ENCODE measurements around the gene ESYT2. TPM values are rescaled to one million over a fixed set of nuclear protein-coding genes. Genes with fewer than 3 reads are reported as not detected.

ESYT2 gene
- total and polyA plus RNA-seq, 2 of the 4 experiments (the other 2 are of a cell fraction) = 26.7 to 69.9 TPM

DNA sequence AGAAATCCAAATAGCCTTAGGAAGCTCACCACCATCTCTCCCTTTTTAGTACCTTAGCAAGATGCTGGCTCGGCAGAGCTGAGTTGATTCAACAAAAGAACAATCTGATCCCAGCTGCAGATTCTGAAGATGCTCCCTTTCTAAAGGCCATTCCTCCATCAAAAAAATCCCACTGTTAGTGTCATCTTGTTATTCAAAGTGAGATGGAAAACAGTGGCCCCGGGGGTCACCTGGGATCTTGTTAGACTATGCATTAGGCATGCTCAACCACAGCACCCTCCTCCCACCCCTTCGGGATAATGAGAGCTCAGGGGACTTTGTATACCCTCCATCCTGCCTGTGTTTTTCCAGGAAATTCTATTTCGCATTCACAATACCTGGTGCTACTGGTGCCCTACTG is 127.1 kb downstream of the ESYT2 start:
- no peak overlapping the region for H3K56ac ChIP-seq (ENCODE audit: extremely low read depth, insufficient read depth, low read length)
- no peak for DNase-seq
- H3K27ac ChIP-seq (ENCODE audit: insufficient read depth, low read length) = no peak overlapping the region
- no peak overlapping the region for H4K91ac ChIP-seq (ENCODE audit: insufficient read depth, low read depth, low read length)
- H4K20me1 ChIP-seq (ENCODE audit: insufficient read depth, low read length) = no peaks in the 10 kb centered on the region
- WGBS, 2 experiments (ENCODE audit: extremely low coverage in 2 of 2, insufficient read length in 1 of 2) = no CpG with 5 or more reads among the region's 4 CpGs
- peaks cover 23 to 52% of the 10 kb centered on the region in 2 experiments for H3K79me1 ChIP-seq (ENCODE audit: low read depth in 1 of 2, low read length in 2 of 2)
- H3K18ac ChIP-seq (ENCODE audit: low read depth, low read length) = no peak overlapping the region
- 0 out of 4 replicates have a peak overlapping the region, but pooled peaks of 1 of the 2 experiments have one; percentile 9 for H4K8ac ChIP-seq (ENCODE audit: low read depth in 2 of 2, low read length in 2 of 2)
- no peak overlapping the region for H2AK9ac ChIP-seq (replicated peaks; ENCODE audit: low read depth, low read length, poor library complexity)
- no peak overlapping the region for H2BK15ac ChIP-seq (ENCODE audit: low read depth, low read length)
- H2BK20ac ChIP-seq (ENCODE audit: low read depth, low read length) = no peak overlapping the region
- H3K14ac ChIP-seq (replicated peaks; ENCODE audit: low read depth, low read length) = no peak overlapping the region
- peaks cover 7% of the 10 kb centered on the region for H3K4me1 ChIP-seq (ENCODE audit: control insufficient read depth, insufficient read depth, low read length)
- ChIA-PET POLR2A (ENCODE audit: unreplicated experiment) (no interaction called here), CTCF (no interaction called here)
- H3K9me3 ChIP-seq (ENCODE audit: control insufficient read depth, insufficient read depth, low read length) = no peaks in the 10 kb centered on the region
- no peak overlapping the region for H2BK5ac ChIP-seq (ENCODE audit: low read depth, low read length, poor library complexity, severe bottlenecking)
- no peak overlapping the region for H3K23ac ChIP-seq (ENCODE audit: low read depth, low read length)
- no peak overlapping the region for H2AK5ac ChIP-seq (ENCODE audit: low read depth, low read length)
- H3K27me3 ChIP-seq (ENCODE audit: control insufficient read depth, insufficient read depth, low read length) = no peaks in the 10 kb centered on the region
- no peak overlapping the region for H3K4ac ChIP-seq (ENCODE audit: low read depth, low read length)
- peaks cover 4% of the 10 kb centered on the region; the same call in 1 of the 2 replicates for H3K36me3 ChIP-seq (ENCODE audit: control insufficient read depth, insufficient read depth, low read length)
- peaks cover 19% of the 10 kb centered on the region for H3K9me1 ChIP-seq (ENCODE audit: insufficient read depth, low read length)
- intact Hi-C loops (cut with micrococcal nuclease) = loop anchor here (2.0 kb wide), 1 partner anchor 51 kb away; no protein-coding TSS in a partner anchor
- no peak overlapping the region for H2BK120ac ChIP-seq (ENCODE audit: low read depth, low read length)
- no peak overlapping the region for H3K4me2 ChIP-seq (ENCODE audit: low read depth, low read length)
- no peak for ATAC-seq (ENCODE audit: low read depth)
- no peak overlapping the region for H3K4me3 ChIP-seq (ENCODE audit: insufficient read depth, low read depth, low read length)
- H3K9ac ChIP-seq (ENCODE audit: low read depth, low read length) = no peak overlapping the region
- dilution Hi-C loops (cut with HindIII; ENCODE audit: low sequenced_read_pairs, unreplicated experiment) = no loop called here
- no TSS peak for BruUV-seq (replicated peaks)
- H4K5ac ChIP-seq (ENCODE audit: low read depth, low read length) = no peak overlapping the region
- in situ Hi-C loops (cut with MboI; ENCODE audit: low sequenced_read_pairs) = no loop called here
- no peak overlapping the region for H2AFZ ChIP-seq (replicated peaks; ENCODE audit: low read length, poor library complexity)
- TF ChIP-seq SMC3 (IDR thresholded peaks at IDR 0.05; ENCODE audit: low read depth, low read length) (no peak), RCOR1 (IDR thresholded peaks at IDR 0.05; ENCODE audit: insufficient replicate concordance, low read length) (no peak), MAFK (IDR thresholded peaks at IDR 0.05; ENCODE audit: low read depth, low read length) (no peak), POLR2A (IDR thresholded peaks at IDR 0.05; ENCODE audit: low read depth, low read length) (no peak), RAD21 (IDR thresholded peaks at IDR 0.05; ENCODE audit: low read length) (no peak), BHLHE40 (IDR thresholded peaks at IDR 0.05; ENCODE audit: low read depth, low read length) (no peak), MAZ (IDR thresholded peaks at IDR 0.05; ENCODE audit: borderline replicate concordance, low read depth, low read length) (no peak), RFX5 (IDR thresholded peaks at IDR 0.05; ENCODE audit: low read depth, low read length) (no peak), NFE2L2 (IDR thresholded peaks at IDR 0.05; ENCODE audit: low read depth, low read length) (no peak), FOS (IDR thresholded peaks at IDR 0.05; ENCODE audit: low read depth, low read length) (no peak), MXI1 (IDR thresholded peaks at IDR 0.05; ENCODE audit: borderline replicate concordance, low read depth, low read length) (no peak), CHD1 (IDR thresholded peaks at IDR 0.05; ENCODE audit: low read depth, low read length) (no peak), CEBPB (IDR thresholded peaks at IDR 0.05; ENCODE audit: low read depth, low read length) (no peak)
- TF ChIP-seq, protein P1, sequence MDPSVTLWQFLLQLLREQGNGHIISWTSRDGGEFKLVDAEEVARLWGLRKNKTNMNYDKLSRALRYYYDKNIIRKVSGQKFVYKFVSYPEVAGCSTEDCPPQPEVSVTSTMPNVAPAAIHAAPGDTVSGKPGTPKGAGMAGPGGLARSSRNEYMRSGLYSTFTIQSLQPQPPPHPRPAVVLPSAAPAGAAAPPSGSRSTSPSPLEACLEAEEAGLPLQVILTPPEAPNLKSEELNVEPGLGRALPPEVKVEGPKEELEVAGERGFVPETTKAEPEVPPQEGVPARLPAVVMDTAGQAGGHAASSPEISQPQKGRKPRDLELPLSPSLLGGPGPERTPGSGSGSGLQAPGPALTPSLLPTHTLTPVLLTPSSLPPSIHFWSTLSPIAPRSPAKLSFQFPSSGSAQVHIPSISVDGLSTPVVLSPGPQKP (IDR thresholded peaks at IDR 0.05; ENCODE audit: borderline replicate concordance, low read depth, low read length) = no peak
- TF ChIP-seq, protein P2, sequence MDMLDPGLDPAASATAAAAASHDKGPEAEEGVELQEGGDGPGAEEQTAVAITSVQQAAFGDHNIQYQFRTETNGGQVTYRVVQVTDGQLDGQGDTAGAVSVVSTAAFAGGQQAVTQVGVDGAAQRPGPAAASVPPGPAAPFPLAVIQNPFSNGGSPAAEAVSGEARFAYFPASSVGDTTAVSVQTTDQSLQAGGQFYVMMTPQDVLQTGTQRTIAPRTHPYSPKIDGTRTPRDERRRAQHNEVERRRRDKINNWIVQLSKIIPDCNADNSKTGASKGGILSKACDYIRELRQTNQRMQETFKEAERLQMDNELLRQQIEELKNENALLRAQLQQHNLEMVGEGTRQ (IDR thresholded peaks at IDR 0.05; ENCODE audit: low read depth, low read length) = no peak
- TF ChIP-seq, protein P3, sequence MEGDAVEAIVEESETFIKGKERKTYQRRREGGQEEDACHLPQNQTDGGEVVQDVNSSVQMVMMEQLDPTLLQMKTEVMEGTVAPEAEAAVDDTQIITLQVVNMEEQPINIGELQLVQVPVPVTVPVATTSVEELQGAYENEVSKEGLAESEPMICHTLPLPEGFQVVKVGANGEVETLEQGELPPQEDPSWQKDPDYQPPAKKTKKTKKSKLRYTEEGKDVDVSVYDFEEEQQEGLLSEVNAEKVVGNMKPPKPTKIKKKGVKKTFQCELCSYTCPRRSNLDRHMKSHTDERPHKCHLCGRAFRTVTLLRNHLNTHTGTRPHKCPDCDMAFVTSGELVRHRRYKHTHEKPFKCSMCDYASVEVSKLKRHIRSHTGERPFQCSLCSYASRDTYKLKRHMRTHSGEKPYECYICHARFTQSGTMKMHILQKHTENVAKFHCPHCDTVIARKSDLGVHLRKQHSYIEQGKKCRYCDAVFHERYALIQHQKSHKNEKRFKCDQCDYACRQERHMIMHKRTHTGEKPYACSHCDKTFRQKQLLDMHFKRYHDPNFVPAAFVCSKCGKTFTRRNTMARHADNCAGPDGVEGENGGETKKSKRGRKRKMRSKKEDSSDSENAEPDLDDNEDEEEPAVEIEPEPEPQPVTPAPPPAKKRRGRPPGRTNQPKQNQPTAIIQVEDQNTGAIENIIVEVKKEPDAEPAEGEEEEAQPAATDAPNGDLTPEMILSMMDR (conservative IDR thresholded peaks at IDR 0.05; ENCODE audit: low read depth, low read length) = no peak
